HG03469 (cell line): ENCODE data around the gene MRPS9.
A peak's percentile ranks its signal among the peaks of the same experiment; 100 is the strongest.

Experiments used
- ATAC-seq: cut with Tn5 transposase; IDR thresholded peaks from one replicate; pipeline ENCODE4 v1.9.1; 2021; ENCODE audit warnings: mild to moderate bottlenecking, moderate library complexity, moderate number of reproducible peaks; ENCODE audit not compliant: unreplicated experiment

Gene MRPS9

GRCh38 chr2:105117565-105117964, 79.7 kb downstream of the MRPS9 start:
- ATAC-seq: no peak

- ATAC-seq: no peak
Observed at GRCh38 chr2:105118960-105119359, 81.1 kb downstream of the MRPS9 start.

- ATAC-seq: no peak
Observed at GRCh38 chr2:105121434-105121833, 83.6 kb downstream of the MRPS9 start.

GRCh38 chr2:105125428-105125827, 87.6 kb downstream of the MRPS9 start:
- no peak for ATAC-seq

- no peak for ATAC-seq
Observed at GRCh38 chr2:105125920-105126319, 88.1 kb downstream of the MRPS9 start.

- no peak for ATAC-seq
Observed at GRCh38 chr2:105126336-105126735, 88.5 kb downstream of the MRPS9 start.

- no peak for ATAC-seq
Observed at GRCh38 chr2:105127289-105127915, 89.5 kb downstream of the MRPS9 start.

GRCh38 chr2:105129722-105130232, 91.9 kb downstream of the MRPS9 start:
- ATAC-seq: peak; percentile 92

- ATAC-seq: no peak
Observed at GRCh38 chr2:105130546-105130945, 92.7 kb downstream of the MRPS9 start.

GRCh38 chr2:105134081-105134480, 96.2 kb downstream of the MRPS9 start:
- no peak for ATAC-seq

GRCh38 chr2:105135436-105135835, 97.6 kb downstream of the MRPS9 start:
- ATAC-seq: no peak

- ATAC-seq: no peak
Observed at GRCh38 chr2:105136394-105136793, 98.5 kb downstream of the MRPS9 start.

- no peak for ATAC-seq
Observed at GRCh38 chr2:105138643-105139042, 100.8 kb downstream of the MRPS9 start.

GRCh38 chr2:105139556-105140239, 101.8 kb downstream of the MRPS9 start:
- no peak for ATAC-seq

GRCh38 chr2:105140240-105140568, 102.3 kb downstream of the MRPS9 start:
- no peak for ATAC-seq

- ATAC-seq: no peak
Observed at GRCh38 chr2:105141099-105141614, 103.3 kb downstream of the MRPS9 start.

GRCh38 chr2:105142239-105142638, 104.4 kb downstream of the MRPS9 start:
- ATAC-seq: no peak

GRCh38 chr2:105143094-105143466, 105.2 kb downstream of the MRPS9 start:
- no peak for ATAC-seq

- no peak for ATAC-seq
Observed at GRCh38 chr2:105143467-105144151, 105.7 kb downstream of the MRPS9 start.

- no peak for ATAC-seq
Observed at GRCh38 chr2:105144152-105144940, 106.5 kb downstream of the MRPS9 start.

GRCh38 chr2:105144941-105145300, 107.1 kb downstream of the MRPS9 start:
- ATAC-seq: peak; percentile 35
